H9 (cell line): ENCODE data around the gene RASSF3. TPM values are rescaled to one million over a fixed set of nuclear protein-coding genes. Genes with fewer than 3 reads are reported as not detected.
A peak's percentile ranks its signal among the peaks of the same experiment; 100 is the strongest.

Experiments
- DNase-seq: peaks from one replicate; pipeline ENCODE4 v3.0.0-alpha.2; 2017
- H2AFZ ChIP-seq: one replicate; pipeline ENCODE4 v1.6.1; 2013; ENCODE audit warnings: mild to moderate bottlenecking, low read length, control low read depth, moderate library complexity
- H2AK5ac ChIP-seq: 2 replicates; pipeline ENCODE4 v1.6.1; 2013; ENCODE audit warnings: low read length, control low read depth, mixed read lengths; ENCODE audit not compliant: insufficient read length
- H2BK120ac ChIP-seq: one replicate; pipeline ENCODE4 v1.6.1; 2013; ENCODE audit warnings: low read depth, mild to moderate bottlenecking, low read length, control low read depth, inconsistent platforms; ENCODE audit not compliant: poor library complexity, severe bottlenecking
- H2BK12ac ChIP-seq: 2 replicates; pipeline ENCODE4 v1.6.1; 2013; ENCODE audit warnings: low read length, control low read depth, mixed read lengths, low read depth; ENCODE audit not compliant: insufficient read length
- H2BK15ac ChIP-seq: 2 replicates; pipeline ENCODE4 v1.6.1; 2013; ENCODE audit warnings: low read depth, low read length, control low read depth
- H2BK20ac ChIP-seq: one replicate; pipeline ENCODE4 v1.6.1; 2013; ENCODE audit warnings: low read depth, mild to moderate bottlenecking, low read length, control low read depth, inconsistent platforms; ENCODE audit not compliant: poor library complexity, severe bottlenecking
- H2BK5ac ChIP-seq: 2 replicates; pipeline ENCODE4 v1.6.1; 2013; ENCODE audit warnings: low read length, control low read depth, mixed read lengths; ENCODE audit not compliant: insufficient read length
- H3K14ac ChIP-seq: 2 replicates; pipeline ENCODE4 v1.6.1; 2013; ENCODE audit warnings: low read length, control low read depth; ENCODE audit not compliant: insufficient read depth
- H3K18ac ChIP-seq: 2 replicates; pipeline ENCODE4 v1.6.1; 2013; ENCODE audit warnings: low read depth, mild to moderate bottlenecking, mixed read lengths, low read length, control low read depth; ENCODE audit not compliant: insufficient read length
- H3K23ac ChIP-seq: 2 replicates; pipeline ENCODE4 v1.6.1; 2013; ENCODE audit warnings: low read length, control low read depth, mixed read lengths, low read depth; ENCODE audit not compliant: insufficient read length
- H3K23me2 ChIP-seq: 2 replicates; pipeline ENCODE4 v1.6.1; 2013; ENCODE audit warnings: low read depth, mild to moderate bottlenecking, mixed read lengths, low read length, control low read depth; ENCODE audit not compliant: insufficient read length, poor library complexity, severe bottlenecking
- H3K27ac ChIP-seq: 2 replicates; pipeline ENCODE4 v1.5.1; 2013; ENCODE audit warnings: low read length, control low read depth, mixed read lengths, low read depth; ENCODE audit not compliant: insufficient read length
- H3K27me3 ChIP-seq: 2 replicates; pipeline ENCODE4 v1.6.1; 2013; ENCODE audit warnings: low read length, control low read depth, inconsistent platforms; ENCODE audit not compliant: insufficient read depth
- H3K4ac ChIP-seq: 2 replicates; pipeline ENCODE4 v1.6.1; 2013; ENCODE audit warnings: low read depth, mild to moderate bottlenecking, control low read depth, inconsistent platforms, low read length, moderate library complexity
- H3K4me1 ChIP-seq: 2 replicates; pipeline ENCODE4 v1.6.1; 2013; ENCODE audit warnings: low read length, control low read depth, inconsistent platforms; ENCODE audit not compliant: insufficient read depth
- H3K4me2 ChIP-seq: 2 replicates; pipeline ENCODE4 v1.6.1; 2013; ENCODE audit warnings: low read length, control low read depth, mixed read lengths; ENCODE audit not compliant: insufficient read length, insufficient read depth
- H3K56ac ChIP-seq: 2 replicates; pipeline ENCODE4 v1.6.1; 2013; ENCODE audit warnings: low read depth, mild to moderate bottlenecking, mixed read lengths, low read length, control low read depth; ENCODE audit not compliant: insufficient read length
- H3K79me1 ChIP-seq: 2 replicates; pipeline ENCODE4 v1.6.1; 2013; ENCODE audit warnings: low read depth, mild to moderate bottlenecking, moderate library complexity, low read length, control low read depth, inconsistent platforms; ENCODE audit not compliant: insufficient read depth, poor library complexity, severe bottlenecking
- H3K79me2 ChIP-seq: 2 replicates; pipeline ENCODE4 v1.6.1; 2013; ENCODE audit warnings: low read length, control low read depth, inconsistent platforms; ENCODE audit not compliant: insufficient read depth
- H3K9ac ChIP-seq: 2 replicates; pipeline ENCODE4 v1.6.1; 2013; ENCODE audit warnings: low read length, control low read depth, mixed read lengths; ENCODE audit not compliant: insufficient read length; ENCODE audit errors: extremely low read depth
- H3K9me3 ChIP-seq: one replicate; pipeline ENCODE4 v1.6.1; 2013; ENCODE audit warnings: low read depth, low read length, inconsistent platforms; ENCODE audit not compliant: control insufficient read depth
- H3T11ph ChIP-seq: one replicate; pipeline ENCODE4 v1.6.1; 2013; ENCODE audit warnings: mild to moderate bottlenecking, low read length, control low read depth, inconsistent platforms
- H4K20me1 ChIP-seq: one replicate; pipeline ENCODE4 v1.6.1; 2013; ENCODE audit not compliant: control insufficient read depth, insufficient read length, insufficient read depth
- H4K5ac ChIP-seq: 2 replicates; pipeline ENCODE4 v1.6.1; 2013; ENCODE audit warnings: low read depth, mild to moderate bottlenecking, mixed read lengths, low read length, control low read depth; ENCODE audit not compliant: insufficient read length
- H4K8ac ChIP-seq: replicated peaks from 2 replicates; pipeline ENCODE4 v1.6.1; 2013; ENCODE audit warnings: low read length, control low read depth, mixed read lengths, low read depth; ENCODE audit not compliant: insufficient read length
- H4K91ac ChIP-seq: 2 replicates; pipeline ENCODE4 v1.6.1; 2013; ENCODE audit warnings: low read depth, mild to moderate bottlenecking, moderate library complexity, mixed read lengths, low read length, control low read depth; ENCODE audit not compliant: insufficient read length
- H3K27ac Mint-ChIP-seq, 3 experiments: 2 replicates in 2 of 3; 3 replicates in 1 of 3; pipeline ENCODE4 v1.8.0; 2020 to 2021; ENCODE audit warnings: mixed read lengths in 3 of 3, mild to moderate bottlenecking in 1 of 3, moderate library complexity in 1 of 3
- H3K27me3 Mint-ChIP-seq: 2 replicates; pipeline ENCODE4 v1.8.0; 2021; ENCODE audit warnings: low read depth, mild to moderate bottlenecking, moderate library complexity, mixed read lengths
- H3K36me3 Mint-ChIP-seq, 3 experiments: 2 replicates in 2 of 3; 3 replicates in 1 of 3; pipeline ENCODE4 v1.8.0; 2020 to 2021; ENCODE audit warnings: low read depth in 3 of 3, mixed read lengths in 3 of 3; ENCODE audit not compliant: insufficient read depth in 1 of 3
- H3K4me1 Mint-ChIP-seq, 2 experiments: 2 replicates each; pipeline ENCODE4 v1.8.0; 2020; ENCODE audit warnings: mixed read lengths in 2 of 2
- H3K4me3 Mint-ChIP-seq, 2 experiments: 2 replicates in 1 of 2; 3 replicates in 1 of 2; pipeline ENCODE4 v1.8.0; 2020 to 2021; ENCODE audit warnings: mild to moderate bottlenecking in 2 of 2, mixed read lengths in 2 of 2, moderate library complexity in 1 of 2
- H3K9me3 Mint-ChIP-seq, 2 experiments: 2 replicates in 1 of 2; 3 replicates in 1 of 2; pipeline ENCODE4 v1.8.0; 2020; ENCODE audit warnings: mild to moderate bottlenecking in 2 of 2, mixed read lengths in 2 of 2, moderate library complexity in 1 of 2
- CTCF ChIP-seq: fragments of 200-600 bp; sonication (generic); conservative IDR thresholded peaks from 3 replicates; pipeline ENCODE4 v1.8.0; 2021; ENCODE audit warnings: antibody characterized with exemption, mild to moderate bottlenecking
- WGBS: extraction: QIAGEN DNeasy Blood & Tissue Kit; methylation state at CpG from one replicate; pipeline ENCODE4 v1.1.7; 2013; ENCODE audit warnings: missing lambda C conversion rate, low lambda C conversion rate, mixed read lengths; ENCODE audit not compliant: insufficient read length; ENCODE audit errors: extremely low coverage; 5-methylcytosine and 5-hydroxymethylcytosine counted together
- total RNA-seq: library from RNA; stranded (reverse); gene quantifications from 2 replicates; pipeline ENCODE4 v1.2.1, GENCODE V29; 2021

The RASSF3 gene
- total RNA-seq, 1 experiment from 2014 or later: 45.1 TPM

- no peak overlapping the region for H3K4me3 Mint-ChIP-seq
- WGBS: no CpG with 5 or more reads among the region's 6 CpGs
- H2BK5ac ChIP-seq: no peak overlapping the region
Observed at GRCh38 chr12:64660237-64661018, 50.1 kb downstream of the RASSF3 start.

More at GRCh38 chr12:64660237-64661018, 50.1 kb downstream of the RASSF3 start:
- H3K4me2 ChIP-seq: no peak overlapping the region
- H3K4ac ChIP-seq: no peak overlapping the region
- no peak overlapping the region for H3K18ac ChIP-seq
- no peaks in the 10 kb centered on the region for H3K23me2 ChIP-seq
- no peak overlapping the region for H4K8ac ChIP-seq
- Mint-ChIP-seq H3K9me3 (no peaks in the 10 kb centered on the region), H3K4me1 (peaks cover 9 to 13% of the 10 kb centered on the region in 2 experiments), H3K36me3 (peaks cover 0 to 2% (median 0%) of the 10 kb centered on the region in 3 experiments; a peak in 1 of 7 replicates), H3K27ac (peak overlapping the region in 1 of 3 experiments; percentile 59; a peak in 3 of 7 replicates), H3K27me3 (no peaks in the 10 kb centered on the region)
- H4K20me1 ChIP-seq: no peaks in the 10 kb centered on the region
- no peak overlapping the region for H3K27ac ChIP-seq
- H3K14ac ChIP-seq: no peak overlapping the region
- H3K9ac ChIP-seq: no peak overlapping the region
- H3K79me2 ChIP-seq: peaks cover 5% of the 10 kb centered on the region; the same call in 1 of the 2 replicates
- no peak overlapping the region for H2BK120ac ChIP-seq
- no peak overlapping the region for H2BK20ac ChIP-seq
- H3K9me3 ChIP-seq: no peaks in the 10 kb centered on the region
- no peak overlapping the region for H2BK12ac ChIP-seq
- DNase-seq: no peak
- peaks cover 11% of the 10 kb centered on the region for H3K79me1 ChIP-seq
- H3K27me3 ChIP-seq: no peaks in the 10 kb centered on the region
- H4K5ac ChIP-seq: no peak overlapping the region
- H2AFZ ChIP-seq: no peak overlapping the region
- no peak overlapping the region for H3T11ph ChIP-seq
- no peak overlapping the region for H3K56ac ChIP-seq
- no peak overlapping the region for H2BK15ac ChIP-seq
- H3K4me1 ChIP-seq: no peaks in the 10 kb centered on the region
- no peak overlapping the region for H2AK5ac ChIP-seq
- no peak overlapping the region for H3K23ac ChIP-seq
- H4K91ac ChIP-seq: no peak overlapping the region
- TF ChIP-seq CTCF: no peak
